ENCODE data around the gene NEDD1. TPM values are rescaled to one million over a fixed set of nuclear protein-coding genes. Genes with fewer than 3 reads are reported as not detected.

NEDD1 gene
- total RNA-seq, 1 donor from 2014 or later = 17.7 TPM

GRCh38 chr12:96886998-96887677 is 19.9 kb upstream of the NEDD1 start:
- H3K27ac ChIP-seq = no peak overlapping the region
- intact Hi-C loops (cut with DNase I) = no loop called here
- no peak for DNase-seq

GRCh38 chr12:96889273-96889933 is 17.7 kb upstream of the NEDD1 start:
- Histone ChIP-seq H3K36me3 (no peaks in the 10 kb centered on the region), H3K4me3 (no peak overlapping the region), H3K9me3 (no peaks in the 10 kb centered on the region), H3K4me1 (no peaks in the 10 kb centered on the region), H3K27me3 (ENCODE audit: low read depth) (no peaks in the 10 kb centered on the region), H3K27ac (no peak overlapping the region)
- ATAC-seq (no peak), DNase-seq (no peak)
- TF ChIP-seq CTCF (IDR thresholded peaks at IDR 0.05) = no peak
- intact Hi-C loops (cut with DNase I) = no loop called here

More at GRCh38 chr12:96886998-96887677, 19.9 kb upstream of the NEDD1 start:
- Histone ChIP-seq H3K36me3 (no peaks in the 10 kb centered on the region), H3K9me3 (no peaks in the 10 kb centered on the region), H3K4me3 (no peak overlapping the region), H3K27me3 (ENCODE audit: low read depth) (no peaks in the 10 kb centered on the region), H3K4me1 (no peaks in the 10 kb centered on the region)
- no peak for TF ChIP-seq CTCF (IDR thresholded peaks at IDR 0.05)
- ATAC-seq = no peak

- Histone ChIP-seq H3K4me1 (no peaks in the 10 kb centered on the region), H3K36me3 (no peaks in the 10 kb centered on the region), H3K4me3 (no peak overlapping the region), H3K27ac (no peak overlapping the region), H3K9me3 (no peaks in the 10 kb centered on the region), H3K27me3 (ENCODE audit: low read depth) (no peaks in the 10 kb centered on the region)
- TF ChIP-seq CTCF (IDR thresholded peaks at IDR 0.05) = no peak
- ATAC-seq (no peak), DNase-seq (no peak)
- intact Hi-C loops (cut with DNase I) = no loop called here
Measured at GRCh38 chr12:96890331-96890730, 16.7 kb upstream of the NEDD1 start.

GRCh38 chr12:96892104-96892503 is 15.0 kb upstream of the NEDD1 start:
- Histone ChIP-seq H3K27me3 (ENCODE audit: low read depth) (no peaks in the 10 kb centered on the region), H3K4me3 (no peak overlapping the region), H3K4me1 (no peaks in the 10 kb centered on the region), H3K9me3 (no peaks in the 10 kb centered on the region), H3K27ac (no peak overlapping the region), H3K36me3 (no peaks in the 10 kb centered on the region)
- no peak for TF ChIP-seq CTCF (IDR thresholded peaks at IDR 0.05)
- no peak for DNase-seq
- no peak for ATAC-seq
- intact Hi-C loops (cut with DNase I) = no loop called here

- TF ChIP-seq CTCF (IDR thresholded peaks at IDR 0.05) = no peak
- DNase-seq (no peak), ATAC-seq (no peak)
- H3K36me3 ChIP-seq = no peaks in the 10 kb centered on the region
- H3K9me3 ChIP-seq = no peaks in the 10 kb centered on the region
- no peak overlapping the region for H3K27ac ChIP-seq
- H3K4me1 ChIP-seq = no peaks in the 10 kb centered on the region
- no peaks in the 10 kb centered on the region for H3K27me3 ChIP-seq (ENCODE audit: low read depth)
- intact Hi-C loops (cut with DNase I) = no loop called here
- no peak overlapping the region for H3K4me3 ChIP-seq
Measured at GRCh38 chr12:96897421-96897820, 9.6 kb upstream of the NEDD1 start.
